Measurements from ENCODE around the gene LPCAT1.

DNA sequence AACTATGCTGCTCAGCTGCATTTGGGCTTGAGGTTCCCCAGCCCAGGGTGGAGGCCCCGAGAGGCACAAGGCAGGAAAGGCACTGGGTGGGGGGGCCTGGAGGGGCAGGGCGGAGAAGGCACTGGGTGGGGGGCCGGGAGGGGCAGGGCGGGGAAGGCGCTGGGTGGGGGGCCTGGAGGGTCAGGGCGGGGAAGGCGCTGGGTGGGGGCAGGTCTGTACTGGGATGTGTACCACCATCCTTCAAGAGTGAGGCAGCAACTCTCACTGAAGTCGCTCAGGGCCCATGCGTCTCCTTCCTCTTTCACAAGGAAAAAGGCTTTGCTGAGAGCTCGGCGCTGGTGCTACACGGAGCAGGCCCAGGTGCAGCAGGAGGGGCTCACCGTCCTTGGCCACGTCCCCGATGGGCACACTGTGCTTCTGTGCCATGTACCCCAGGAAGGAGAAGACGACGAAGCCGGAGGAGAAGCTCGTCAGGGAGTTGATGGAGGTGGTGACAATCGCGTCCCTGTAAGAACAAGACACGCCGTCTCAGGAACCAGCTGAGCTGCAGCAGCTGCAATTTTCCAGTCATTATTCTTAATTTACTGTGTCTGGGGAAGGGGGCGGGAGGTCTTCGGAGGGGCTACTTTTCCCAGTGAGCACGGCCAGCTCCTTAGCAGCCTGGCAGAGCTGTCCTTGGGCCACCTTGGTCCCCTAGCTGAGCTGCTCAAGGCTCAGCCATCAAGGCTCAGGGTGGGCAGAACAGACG lies 109.3 kb downstream of the LPCAT1 start:
- TF ChIP-seq POLR2AphosphoS5 (IDR thresholded peaks at IDR 0.05): no peak
- TF ChIP-seq EP300 (IDR thresholded peaks at IDR 0.05): no peak

Measured in stomach (tissue), 4 donors.